Measurements from ENCODE around the gene RAB11FIP4.

Gene RAB11FIP4

GRCh38 chr17:31389657-31390381, 1.7 kb upstream of the RAB11FIP4 start:
- H3K36me3 ChIP-seq = no peaks in the 10 kb centered on the region; the same call in 1 of the 2 replicates
- H3K4me3 ChIP-seq (ENCODE audit: low read depth, low read length) = no peak overlapping the region
- no peak overlapping the region for H3K27ac ChIP-seq
- no peaks in the 10 kb centered on the region for H3K27me3 ChIP-seq (ENCODE audit: insufficient read depth, low read depth, severe bottlenecking)
- TF ChIP-seq, protein P1, sequence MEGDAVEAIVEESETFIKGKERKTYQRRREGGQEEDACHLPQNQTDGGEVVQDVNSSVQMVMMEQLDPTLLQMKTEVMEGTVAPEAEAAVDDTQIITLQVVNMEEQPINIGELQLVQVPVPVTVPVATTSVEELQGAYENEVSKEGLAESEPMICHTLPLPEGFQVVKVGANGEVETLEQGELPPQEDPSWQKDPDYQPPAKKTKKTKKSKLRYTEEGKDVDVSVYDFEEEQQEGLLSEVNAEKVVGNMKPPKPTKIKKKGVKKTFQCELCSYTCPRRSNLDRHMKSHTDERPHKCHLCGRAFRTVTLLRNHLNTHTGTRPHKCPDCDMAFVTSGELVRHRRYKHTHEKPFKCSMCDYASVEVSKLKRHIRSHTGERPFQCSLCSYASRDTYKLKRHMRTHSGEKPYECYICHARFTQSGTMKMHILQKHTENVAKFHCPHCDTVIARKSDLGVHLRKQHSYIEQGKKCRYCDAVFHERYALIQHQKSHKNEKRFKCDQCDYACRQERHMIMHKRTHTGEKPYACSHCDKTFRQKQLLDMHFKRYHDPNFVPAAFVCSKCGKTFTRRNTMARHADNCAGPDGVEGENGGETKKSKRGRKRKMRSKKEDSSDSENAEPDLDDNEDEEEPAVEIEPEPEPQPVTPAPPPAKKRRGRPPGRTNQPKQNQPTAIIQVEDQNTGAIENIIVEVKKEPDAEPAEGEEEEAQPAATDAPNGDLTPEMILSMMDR (IDR thresholded peaks at IDR 0.05; ENCODE audit: low read depth, low read length) = no peak
- H3K9me3 ChIP-seq (ENCODE audit: severe bottlenecking) = no peaks in the 10 kb centered on the region
- no peak for DNase-seq

DNA sequence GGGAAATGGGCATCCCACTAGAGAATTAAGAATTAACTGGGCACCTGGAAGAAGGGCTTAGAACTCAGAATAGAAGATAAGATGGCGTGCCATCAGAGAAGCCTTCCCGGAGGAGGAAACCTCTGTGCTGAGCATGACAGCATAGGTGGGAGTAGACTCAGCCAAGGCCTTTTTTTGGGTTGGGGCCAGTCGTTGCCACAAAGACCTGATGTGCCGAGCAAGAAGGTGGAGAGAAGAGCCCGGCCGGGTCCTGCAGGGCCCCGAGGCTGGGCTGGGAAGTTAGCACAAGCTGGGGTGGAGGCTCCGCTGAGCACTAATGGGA, 1.1 kb upstream of the RAB11FIP4 start:
- no peak overlapping the region for H3K27ac ChIP-seq
- H3K9me3 ChIP-seq (ENCODE audit: severe bottlenecking) = no peaks in the 10 kb centered on the region
- TF ChIP-seq, protein P1 (IDR thresholded peaks at IDR 0.05; ENCODE audit: low read depth, low read length) = no peak
- DNase-seq = no peak
- H3K4me3 ChIP-seq (ENCODE audit: low read depth, low read length) = no peak overlapping the region
- H3K36me3 ChIP-seq = no peaks in the 10 kb centered on the region; the same call in 1 of the 2 replicates
- H3K27me3 ChIP-seq (ENCODE audit: insufficient read depth, low read depth, severe bottlenecking) = no peaks in the 10 kb centered on the region

- TF ChIP-seq, protein P1 (IDR thresholded peaks at IDR 0.05; ENCODE audit: low read depth, low read length) = no peak
- H3K27me3 ChIP-seq (ENCODE audit: insufficient read depth, low read depth, severe bottlenecking) = no peaks in the 10 kb centered on the region
- H3K9me3 ChIP-seq (ENCODE audit: severe bottlenecking) = no peaks in the 10 kb centered on the region
- DNase-seq = no peak
- peak overlapping the region; percentile 41 for H3K4me3 ChIP-seq (ENCODE audit: low read depth, low read length)
- no peaks in the 10 kb centered on the region; the same call in 1 of the 2 replicates for H3K36me3 ChIP-seq
- H3K27ac ChIP-seq = peak overlapping the region; percentile 43
Measured at GRCh38 chr17:31390748-31391495, 553 bp upstream of the RAB11FIP4 start.

DNA sequence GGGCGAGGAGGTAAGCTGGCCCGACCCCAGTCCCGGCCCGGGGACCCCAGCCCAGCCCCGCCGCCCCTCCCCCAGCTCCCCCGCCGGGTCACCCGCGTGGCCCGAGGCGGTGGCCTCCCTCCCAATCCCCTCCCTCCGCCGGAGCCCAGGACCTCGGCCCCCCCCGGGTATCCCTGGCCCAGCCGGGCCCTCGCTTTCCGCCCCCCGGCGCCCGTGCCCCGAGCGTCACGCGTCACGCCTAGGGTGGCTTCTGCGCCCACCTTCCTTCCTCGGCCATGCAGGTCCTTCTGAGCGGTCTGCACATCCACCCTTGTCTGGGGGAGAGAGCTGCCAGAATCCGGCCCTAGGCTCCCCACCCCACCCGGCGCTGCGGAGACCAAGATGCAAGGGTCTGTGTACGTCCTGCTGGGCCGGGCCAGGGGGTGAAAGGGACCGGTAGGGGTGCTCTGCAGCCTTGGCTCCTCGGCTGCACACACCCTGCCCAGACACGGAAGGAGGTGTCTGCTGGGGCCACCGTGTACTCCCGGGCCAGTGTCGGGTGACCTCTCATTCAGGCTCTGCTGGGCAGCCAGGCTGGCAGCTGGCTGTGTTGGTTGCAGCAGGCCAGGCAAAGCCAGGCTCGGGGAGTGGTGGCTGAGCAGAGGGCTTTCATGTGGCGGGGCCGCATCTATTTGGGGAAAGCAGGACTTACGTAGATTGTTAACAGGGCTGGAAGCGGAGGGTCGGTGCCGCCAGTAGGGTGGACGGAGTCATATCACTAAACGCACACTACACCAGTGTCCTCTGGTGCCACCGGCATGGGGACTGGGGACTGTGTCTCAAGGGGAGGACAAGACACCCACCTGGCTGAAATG, 754 bp downstream of the RAB11FIP4 start:
- peak overlapping the region; percentile 81 for H3K4me3 ChIP-seq (ENCODE audit: low read depth, low read length)
- no peaks in the 10 kb centered on the region for H3K9me3 ChIP-seq (ENCODE audit: severe bottlenecking)
- H3K27me3 ChIP-seq (ENCODE audit: insufficient read depth, low read depth, severe bottlenecking) = no peaks in the 10 kb centered on the region
- peak overlapping the region; percentile 28; the same call in 1 of the 2 replicates for H3K27ac ChIP-seq
- DNase-seq = peak; percentile 37
- H3K36me3 ChIP-seq = no peaks in the 10 kb centered on the region; the same call in 1 of the 2 replicates
- TF ChIP-seq, protein P1 (IDR thresholded peaks at IDR 0.05; ENCODE audit: low read depth, low read length) = peak; percentile 36; the same call in 1 of the 2 replicates

DNA sequence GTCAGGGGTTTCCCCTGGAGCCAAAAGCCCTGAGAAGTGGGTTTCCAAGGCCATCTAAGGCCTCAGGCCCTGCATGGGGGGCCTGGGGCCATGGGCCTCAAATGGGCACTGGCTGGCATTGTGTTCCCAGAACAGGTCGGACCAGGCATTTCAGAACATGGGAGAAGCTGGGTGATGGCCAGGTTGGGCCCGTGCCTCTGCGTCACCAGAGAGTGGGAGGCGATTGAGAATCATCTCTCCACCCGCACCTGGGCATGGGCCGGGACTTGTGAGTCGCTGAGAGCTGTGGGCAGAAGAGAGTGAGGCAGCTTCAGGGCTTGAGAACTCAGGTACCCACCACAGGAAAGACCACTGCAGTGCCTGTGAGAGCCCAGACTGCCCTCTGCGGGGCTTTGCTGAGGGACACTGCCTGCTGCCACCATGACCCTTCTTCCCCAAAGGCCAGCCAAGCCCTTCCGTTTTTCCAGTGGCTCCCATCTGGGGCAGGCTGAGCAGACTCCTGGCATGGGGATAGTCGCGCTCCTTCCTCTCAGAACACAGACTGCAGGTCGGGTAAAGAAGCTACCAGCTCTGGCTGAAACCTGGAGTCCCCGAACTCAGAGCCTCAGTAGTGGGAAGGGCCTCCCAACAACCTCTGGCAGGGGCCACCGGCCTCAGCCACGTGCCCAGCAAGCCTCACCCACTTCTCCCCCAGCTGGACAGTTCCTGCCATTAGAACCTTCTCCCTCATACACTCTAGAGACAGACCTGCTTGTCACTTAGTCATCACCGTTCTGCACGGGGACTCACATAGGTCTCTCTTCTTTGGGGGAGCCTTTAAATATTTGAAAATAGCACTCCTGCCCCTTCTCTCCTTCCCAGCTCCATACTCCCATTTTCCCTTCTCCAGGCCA, 1.6 kb downstream of the RAB11FIP4 start:
- no peak for DNase-seq
- Histone ChIP-seq H3K4me3 (ENCODE audit: low read depth, low read length) (peak overlapping the region; percentile 81), H3K36me3 (no peaks in the 10 kb centered on the region; the same call in 1 of the 2 replicates), H3K27ac (no peak overlapping the region), H3K27me3 (ENCODE audit: insufficient read depth, low read depth, severe bottlenecking) (no peaks in the 10 kb centered on the region), H3K9me3 (ENCODE audit: severe bottlenecking) (no peaks in the 10 kb centered on the region)
- TF ChIP-seq, protein P1 (IDR thresholded peaks at IDR 0.05; ENCODE audit: low read depth, low read length) = no peak

Measured in WERI-Rb-1 (cell line).